Ishikawa (cell line): ENCODE results near the gene COL11A1.

Experiments
- CEBPB ChIP-seq: IDR thresholded peaks from 2 replicates; pipeline ENCODE4 v1.6.1; 2012
- CREB1 ChIP-seq: IDR thresholded peaks from 2 replicates; pipeline ENCODE4 v1.6.1; 2012; ENCODE audit warnings: low read depth
- EGR1 ChIP-seq: IDR thresholded peaks from 2 replicates; pipeline ENCODE4 v1.6.1; 2012
- EP300 ChIP-seq: IDR thresholded peaks from 2 replicates; pipeline ENCODE4 v1.6.1; 2012; ENCODE audit warnings: borderline replicate concordance
- FOXM1 ChIP-seq: IDR thresholded peaks from 2 replicates; pipeline ENCODE4 v1.6.1; 2012; ENCODE audit warnings: low read depth, borderline replicate concordance
- MAX ChIP-seq: IDR thresholded peaks from 2 replicates; pipeline ENCODE4 v1.6.1; 2012
- NFIC ChIP-seq: IDR thresholded peaks from 2 replicates; pipeline ENCODE4 v1.6.1; 2012
- RAD21 ChIP-seq: IDR thresholded peaks from 2 replicates; pipeline ENCODE4 v1.6.1; 2012; ENCODE audit warnings: low read depth
- TAF1 ChIP-seq: IDR thresholded peaks from 2 replicates; pipeline ENCODE4 v1.6.1; 2012; ENCODE audit warnings: low read depth, mild to moderate bottlenecking
- TCF12 ChIP-seq: IDR thresholded peaks from 2 replicates; pipeline ENCODE4 v1.6.1; 2012; ENCODE audit warnings: low read depth
- TEAD4 ChIP-seq: IDR thresholded peaks from 2 replicates; pipeline ENCODE4 v1.6.1; 2012
- USF1 ChIP-seq: IDR thresholded peaks from 2 replicates; pipeline ENCODE4 v1.6.1; 2012
- YY1 ChIP-seq: IDR thresholded peaks from 2 replicates; pipeline ENCODE4 v1.6.1; 2012; ENCODE audit warnings: low read depth
- ZBTB7A ChIP-seq: IDR thresholded peaks from 2 replicates; pipeline ENCODE4 v1.6.1; 2012; ENCODE audit warnings: low read depth
- TF ChIP-seq, protein P1 (sequence below): IDR thresholded peaks from 2 replicates; pipeline ENCODE4 v1.6.1; 2012; ENCODE audit warnings: low read depth, mild to moderate bottlenecking

The COL11A1 gene

DNA sequence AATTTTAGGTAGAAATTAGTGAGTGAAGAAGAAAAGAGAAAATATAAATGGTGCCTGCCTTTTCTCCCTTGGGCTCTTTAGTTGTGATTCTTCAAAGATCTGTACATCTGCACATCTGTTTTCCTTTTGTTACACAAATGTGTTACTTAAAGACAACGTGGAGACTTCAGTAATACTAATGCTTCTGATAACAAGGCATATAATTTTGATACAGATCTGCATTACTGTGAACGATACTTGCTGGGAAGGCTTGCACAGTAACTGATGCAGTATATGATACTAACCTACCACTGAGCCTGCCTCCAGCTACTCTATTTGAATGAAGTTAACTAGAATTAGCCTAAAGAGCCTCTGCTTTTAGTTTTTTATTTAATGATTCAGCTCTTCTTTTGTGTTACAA, 244.6 kb downstream of the COL11A1 start:
- TF ChIP-seq TEAD4 (no peak), CREB1 (no peak), RAD21 (no peak), EGR1 (no peak), FOXM1 (no peak), ZBTB7A (no peak), USF1 (no peak), TAF1 (no peak), TCF12 (no peak), NFIC (no peak), MAX (no peak), CEBPB (no peak), YY1 (no peak), EP300 (no peak)
- TF ChIP-seq, protein P1, sequence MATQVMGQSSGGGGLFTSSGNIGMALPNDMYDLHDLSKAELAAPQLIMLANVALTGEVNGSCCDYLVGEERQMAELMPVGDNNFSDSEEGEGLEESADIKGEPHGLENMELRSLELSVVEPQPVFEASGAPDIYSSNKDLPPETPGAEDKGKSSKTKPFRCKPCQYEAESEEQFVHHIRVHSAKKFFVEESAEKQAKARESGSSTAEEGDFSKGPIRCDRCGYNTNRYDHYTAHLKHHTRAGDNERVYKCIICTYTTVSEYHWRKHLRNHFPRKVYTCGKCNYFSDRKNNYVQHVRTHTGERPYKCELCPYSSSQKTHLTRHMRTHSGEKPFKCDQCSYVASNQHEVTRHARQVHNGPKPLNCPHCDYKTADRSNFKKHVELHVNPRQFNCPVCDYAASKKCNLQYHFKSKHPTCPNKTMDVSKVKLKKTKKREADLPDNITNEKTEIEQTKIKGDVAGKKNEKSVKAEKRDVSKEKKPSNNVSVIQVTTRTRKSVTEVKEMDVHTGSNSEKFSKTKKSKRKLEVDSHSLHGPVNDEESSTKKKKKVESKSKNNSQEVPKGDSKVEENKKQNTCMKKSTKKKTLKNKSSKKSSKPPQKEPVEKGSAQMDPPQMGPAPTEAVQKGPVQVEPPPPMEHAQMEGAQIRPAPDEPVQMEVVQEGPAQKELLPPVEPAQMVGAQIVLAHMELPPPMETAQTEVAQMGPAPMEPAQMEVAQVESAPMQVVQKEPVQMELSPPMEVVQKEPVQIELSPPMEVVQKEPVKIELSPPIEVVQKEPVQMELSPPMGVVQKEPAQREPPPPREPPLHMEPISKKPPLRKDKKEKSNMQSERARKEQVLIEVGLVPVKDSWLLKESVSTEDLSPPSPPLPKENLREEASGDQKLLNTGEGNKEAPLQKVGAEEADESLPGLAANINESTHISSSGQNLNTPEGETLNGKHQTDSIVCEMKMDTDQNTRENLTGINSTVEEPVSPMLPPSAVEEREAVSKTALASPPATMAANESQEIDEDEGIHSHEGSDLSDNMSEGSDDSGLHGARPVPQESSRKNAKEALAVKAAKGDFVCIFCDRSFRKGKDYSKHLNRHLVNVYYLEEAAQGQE: no peak

DNA sequence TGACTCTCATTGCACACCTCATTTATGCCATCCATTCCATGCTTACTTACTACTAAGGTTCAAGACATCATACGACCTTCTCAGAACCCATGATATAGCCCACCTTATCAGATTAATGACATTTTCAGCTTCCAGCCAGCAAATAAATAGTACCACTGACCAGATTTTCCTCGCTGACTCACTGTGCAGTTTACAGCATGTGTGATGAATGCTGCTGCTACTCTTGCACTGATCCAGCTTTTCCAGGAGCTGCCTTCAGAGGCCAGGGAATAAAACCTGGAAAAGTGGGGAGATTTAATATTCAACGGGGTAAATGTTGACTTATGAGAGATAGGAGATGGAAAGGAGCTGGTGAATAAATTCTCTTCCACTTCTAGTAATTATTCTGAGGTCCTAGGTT, 247.1 kb downstream of the COL11A1 start:
- TF ChIP-seq TCF12 (no peak), TEAD4 (no peak), YY1 (no peak), NFIC (no peak)

- TF ChIP-seq ZBTB7A (no peak), TAF1 (no peak), MAX (no peak), CEBPB (no peak), RAD21 (no peak), EP300 (no peak), NFIC (no peak), USF1 (no peak), TCF12 (no peak), FOXM1 (no peak), EGR1 (no peak), YY1 (no peak), CREB1 (no peak), TEAD4 (no peak)
- TF ChIP-seq, protein P1: no peak
These were observed 249.6 kb downstream of the COL11A1 start for GRCh38 chr1:102858695-102859094.

GRCh38 chr1:102857251-102857650, 251.1 kb downstream of the COL11A1 start:
- no peak for TF ChIP-seq TEAD4
- TF ChIP-seq ZBTB7A: no peak
- no peak for TF ChIP-seq USF1
- no peak for TF ChIP-seq EGR1
- no peak for TF ChIP-seq CEBPB
- TF ChIP-seq TAF1: no peak
- TF ChIP-seq YY1: no peak
- TF ChIP-seq NFIC: no peak
- TF ChIP-seq, protein P1: no peak
- no peak for TF ChIP-seq RAD21
- TF ChIP-seq TCF12: no peak
